Measurements from ENCODE around the gene PPP2R2D. TPM values are rescaled to one million over a fixed set of nuclear protein-coding genes. Genes with fewer than 3 reads are reported as not detected.

The PPP2R2D gene
- total and polyA plus RNA-seq, 2 experiments from 2014 or later, result 43.5 to 45.0 TPM

DNA sequence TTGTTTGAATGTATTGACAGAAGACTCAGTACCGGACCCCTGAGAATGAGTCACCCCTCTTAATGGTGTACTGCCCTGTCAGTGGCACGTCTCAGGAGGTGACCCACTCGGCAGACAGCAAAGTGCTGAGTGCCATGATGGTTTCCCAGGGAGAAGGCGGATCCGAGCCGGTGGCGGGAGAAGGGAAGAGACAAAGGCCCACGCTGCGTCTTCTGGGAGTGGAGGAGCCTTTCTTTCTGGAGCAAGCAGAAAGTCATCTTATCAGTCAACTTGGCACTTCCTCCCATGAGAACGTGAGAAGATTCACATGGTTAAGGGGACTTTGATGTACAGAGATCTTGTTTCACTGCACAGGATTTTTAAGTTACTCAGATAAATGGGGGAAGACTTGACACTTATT lies 14.6 kb upstream of the PPP2R2D start:
- no peak for DNase-seq (ENCODE audit: low read depth in 1 of 2, low spot score in 1 of 2)
- Histone ChIP-seq H3K36me3 (no peaks in the 10 kb centered on the region), H3K27me3 (no peaks in the 10 kb centered on the region), H3K4me3 (no peak overlapping the region), H3K27ac (no peak overlapping the region), H3K4me1 (ENCODE audit: low read depth) (no peaks in the 10 kb centered on the region), H3K9me3 (ENCODE audit: low read depth) (no peaks in the 10 kb centered on the region)
- TF ChIP-seq, protein P1, sequence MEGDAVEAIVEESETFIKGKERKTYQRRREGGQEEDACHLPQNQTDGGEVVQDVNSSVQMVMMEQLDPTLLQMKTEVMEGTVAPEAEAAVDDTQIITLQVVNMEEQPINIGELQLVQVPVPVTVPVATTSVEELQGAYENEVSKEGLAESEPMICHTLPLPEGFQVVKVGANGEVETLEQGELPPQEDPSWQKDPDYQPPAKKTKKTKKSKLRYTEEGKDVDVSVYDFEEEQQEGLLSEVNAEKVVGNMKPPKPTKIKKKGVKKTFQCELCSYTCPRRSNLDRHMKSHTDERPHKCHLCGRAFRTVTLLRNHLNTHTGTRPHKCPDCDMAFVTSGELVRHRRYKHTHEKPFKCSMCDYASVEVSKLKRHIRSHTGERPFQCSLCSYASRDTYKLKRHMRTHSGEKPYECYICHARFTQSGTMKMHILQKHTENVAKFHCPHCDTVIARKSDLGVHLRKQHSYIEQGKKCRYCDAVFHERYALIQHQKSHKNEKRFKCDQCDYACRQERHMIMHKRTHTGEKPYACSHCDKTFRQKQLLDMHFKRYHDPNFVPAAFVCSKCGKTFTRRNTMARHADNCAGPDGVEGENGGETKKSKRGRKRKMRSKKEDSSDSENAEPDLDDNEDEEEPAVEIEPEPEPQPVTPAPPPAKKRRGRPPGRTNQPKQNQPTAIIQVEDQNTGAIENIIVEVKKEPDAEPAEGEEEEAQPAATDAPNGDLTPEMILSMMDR (IDR thresholded peaks at IDR 0.05; ENCODE audit: low read depth, low read length), result no peak

DNA sequence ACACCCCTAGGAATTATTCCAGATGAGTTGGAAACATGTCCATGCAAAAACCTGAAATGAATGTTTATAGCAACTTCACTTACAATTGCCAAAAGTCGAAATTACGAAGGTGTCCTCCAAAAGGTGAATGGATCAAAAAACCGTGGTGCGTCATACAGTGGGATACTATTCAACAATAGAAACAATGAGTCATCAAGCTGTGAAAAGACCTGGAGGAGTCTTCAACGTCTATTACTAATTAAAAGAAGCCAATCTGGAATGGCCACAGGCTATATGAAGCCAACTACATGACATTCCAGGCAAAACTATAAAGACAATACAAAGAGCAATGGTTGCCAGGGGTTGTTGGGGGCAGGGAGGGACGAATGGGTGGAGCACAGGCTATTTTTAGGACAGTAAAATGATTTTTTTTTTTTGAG lies 12.6 kb upstream of the PPP2R2D start:
- TF ChIP-seq, protein P1 (IDR thresholded peaks at IDR 0.05; ENCODE audit: low read depth, low read length), result no peak
- DNase-seq (ENCODE audit: low read depth in 1 of 2, low spot score in 1 of 2), result no peak
- no peak overlapping the region for H3K4me3 ChIP-seq
- H3K27me3 ChIP-seq, result no peaks in the 10 kb centered on the region
- H3K36me3 ChIP-seq, result no peaks in the 10 kb centered on the region
- no peak overlapping the region for H3K27ac ChIP-seq
- H3K9me3 ChIP-seq (ENCODE audit: low read depth), result no peaks in the 10 kb centered on the region
- no peaks in the 10 kb centered on the region for H3K4me1 ChIP-seq (ENCODE audit: low read depth)

DNA sequence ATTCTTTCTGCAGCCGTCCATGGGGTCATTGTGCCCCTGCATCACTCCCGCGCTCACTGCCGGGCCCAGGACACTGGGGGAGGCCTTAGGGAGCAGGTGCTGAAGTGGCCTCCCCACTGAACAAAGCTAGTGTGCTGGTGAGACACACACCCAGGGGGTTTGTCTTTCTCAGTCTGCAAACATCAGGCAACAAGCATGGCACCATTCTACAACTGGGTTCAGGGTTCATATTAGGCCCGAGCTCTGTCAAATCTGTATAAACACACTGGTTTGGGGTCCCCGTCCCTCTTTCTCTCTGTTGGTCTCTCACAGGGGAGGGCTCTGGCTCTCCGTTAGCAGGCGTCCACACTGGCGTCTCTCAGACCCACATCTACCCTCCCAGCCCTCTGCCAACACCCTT lies 11.1 kb upstream of the PPP2R2D start:
- no peaks in the 10 kb centered on the region for H3K36me3 ChIP-seq
- no peaks in the 10 kb centered on the region for H3K4me1 ChIP-seq (ENCODE audit: low read depth)
- DNase-seq (ENCODE audit: low read depth in 1 of 2, low spot score in 1 of 2), result no peak

DNA sequence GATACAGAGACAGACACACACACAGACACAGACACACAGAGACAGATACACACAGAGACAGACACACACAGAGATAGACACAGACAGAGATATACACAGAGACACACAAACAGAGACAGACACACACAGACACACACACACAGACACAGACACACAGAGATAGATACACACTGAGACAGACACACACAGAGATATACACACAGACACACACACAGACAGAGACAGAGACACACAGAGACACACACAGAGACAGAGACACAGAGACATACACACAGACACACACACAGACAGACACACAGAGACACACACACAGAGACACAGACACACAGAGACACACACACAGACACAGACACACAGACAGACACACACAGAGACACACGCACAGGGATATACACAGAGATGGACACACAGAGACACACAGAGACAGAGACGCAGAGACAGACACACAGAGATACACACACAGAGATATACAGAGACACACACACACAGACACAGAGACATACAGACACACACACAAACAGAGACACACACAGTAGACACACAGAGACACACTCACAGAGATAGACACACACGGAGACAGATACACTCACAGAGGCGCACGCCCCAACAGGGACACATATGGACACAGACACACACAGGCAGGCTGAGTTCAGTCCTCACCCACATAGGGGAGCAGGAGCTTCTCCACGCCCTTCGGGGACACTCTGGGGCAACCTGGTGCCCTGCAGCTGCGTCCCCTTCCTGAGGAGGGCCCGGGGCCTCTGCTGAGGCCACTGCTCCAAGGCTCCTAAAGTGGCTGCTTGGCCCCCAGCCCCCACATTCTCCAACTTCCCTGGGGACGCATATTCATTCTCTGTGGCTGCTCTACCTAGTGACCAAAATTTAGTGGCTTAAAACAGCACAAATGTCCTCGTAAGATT lies 10.3 kb upstream of the PPP2R2D start:
- Histone ChIP-seq H3K4me1 (ENCODE audit: low read depth) (no peaks in the 10 kb centered on the region), H3K27me3 (no peaks in the 10 kb centered on the region), H3K27ac (no peak overlapping the region), H3K36me3 (no peaks in the 10 kb centered on the region), H3K4me3 (no peak overlapping the region), H3K9me3 (ENCODE audit: low read depth) (no peaks in the 10 kb centered on the region)
- TF ChIP-seq, protein P1 (IDR thresholded peaks at IDR 0.05; ENCODE audit: low read depth, low read length), result no peak
- no peak for DNase-seq (ENCODE audit: low read depth in 1 of 2, low spot score in 1 of 2)

More for the DNA sequence above, 11.1 kb upstream of the PPP2R2D start:
- Histone ChIP-seq H3K9me3 (ENCODE audit: low read depth) (no peaks in the 10 kb centered on the region), H3K4me3 (no peak overlapping the region), H3K27ac (no peak overlapping the region), H3K27me3 (no peaks in the 10 kb centered on the region)
- TF ChIP-seq, protein P1 (IDR thresholded peaks at IDR 0.05; ENCODE audit: low read depth, low read length), result no peak

DNA sequence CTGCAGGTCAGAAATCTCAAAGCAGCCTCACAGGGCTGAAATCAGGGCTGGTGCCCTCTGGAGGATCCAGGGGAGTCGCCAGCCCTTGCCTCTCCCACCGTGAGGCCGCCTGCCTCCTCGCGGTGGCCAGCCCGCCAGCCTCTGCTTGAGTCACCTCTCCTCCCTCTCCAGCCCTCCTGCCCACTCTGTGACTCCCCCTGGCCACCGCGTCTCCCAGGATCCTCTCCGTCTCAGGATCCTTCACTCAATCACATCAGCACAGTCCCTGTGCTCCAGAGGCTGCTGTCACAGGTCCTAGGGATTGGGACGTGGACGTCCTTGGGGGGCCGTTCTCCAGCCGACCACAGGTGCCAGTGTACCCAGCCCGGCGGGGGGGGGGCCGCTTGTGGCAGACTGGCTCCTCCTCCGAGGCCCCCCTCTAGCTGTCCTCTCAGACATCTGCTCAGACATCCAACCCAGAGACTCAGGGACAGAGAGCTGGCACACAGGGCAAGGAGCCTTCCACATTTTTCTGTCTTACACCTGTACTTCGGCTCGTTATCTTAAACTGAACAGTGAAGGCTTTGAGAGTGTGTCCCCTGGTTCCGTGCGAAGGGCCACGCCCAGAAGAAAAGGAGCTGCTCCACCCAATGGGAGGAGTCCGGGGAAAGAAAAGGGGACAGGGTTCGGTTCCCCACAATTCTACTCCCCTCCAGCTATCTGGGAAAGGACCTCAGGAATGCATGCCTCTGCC lies 9.4 kb upstream of the PPP2R2D start:
- H3K27me3 ChIP-seq, result no peaks in the 10 kb centered on the region

More for the DNA sequence above, 9.4 kb upstream of the PPP2R2D start:
- peak in 1 of 2 donors; percentile 50 for DNase-seq (ENCODE audit: low read depth in 1 of 2, low spot score in 1 of 2)
- Histone ChIP-seq H3K36me3 (no peaks in the 10 kb centered on the region), H3K9me3 (ENCODE audit: low read depth) (no peaks in the 10 kb centered on the region), H3K27ac (no peak overlapping the region), H3K4me1 (ENCODE audit: low read depth) (no peaks in the 10 kb centered on the region), H3K4me3 (no peak overlapping the region)
- TF ChIP-seq, protein P1 (IDR thresholded peaks at IDR 0.05; ENCODE audit: low read depth, low read length), result peak; percentile 9

All from cardiac muscle cell (in vitro differentiated cells and primary cell).